Mucosa of gallbladder (tissue), 1 donor: ENCODE data around the gene NBEAL2. TPM values are rescaled to one million over a fixed set of nuclear protein-coding genes. Genes with fewer than 3 reads are reported as not detected.

ENCODE experiments used
- DNase-seq: peaks from one replicate; pipeline ENCODE4 v3.0.0-alpha.2; 2020; ENCODE audit warnings: low spot score
- total RNA-seq: library from RNA; stranded (reverse); gene quantifications from one replicate; pipeline ENCODE4 v1.2.1, GENCODE V29; 2021
- donor health status: DM: no; HTN: no; CAD: no.

Gene NBEAL2
- total RNA-seq, 1 donor from 2014 or later: 150 TPM

DNA sequence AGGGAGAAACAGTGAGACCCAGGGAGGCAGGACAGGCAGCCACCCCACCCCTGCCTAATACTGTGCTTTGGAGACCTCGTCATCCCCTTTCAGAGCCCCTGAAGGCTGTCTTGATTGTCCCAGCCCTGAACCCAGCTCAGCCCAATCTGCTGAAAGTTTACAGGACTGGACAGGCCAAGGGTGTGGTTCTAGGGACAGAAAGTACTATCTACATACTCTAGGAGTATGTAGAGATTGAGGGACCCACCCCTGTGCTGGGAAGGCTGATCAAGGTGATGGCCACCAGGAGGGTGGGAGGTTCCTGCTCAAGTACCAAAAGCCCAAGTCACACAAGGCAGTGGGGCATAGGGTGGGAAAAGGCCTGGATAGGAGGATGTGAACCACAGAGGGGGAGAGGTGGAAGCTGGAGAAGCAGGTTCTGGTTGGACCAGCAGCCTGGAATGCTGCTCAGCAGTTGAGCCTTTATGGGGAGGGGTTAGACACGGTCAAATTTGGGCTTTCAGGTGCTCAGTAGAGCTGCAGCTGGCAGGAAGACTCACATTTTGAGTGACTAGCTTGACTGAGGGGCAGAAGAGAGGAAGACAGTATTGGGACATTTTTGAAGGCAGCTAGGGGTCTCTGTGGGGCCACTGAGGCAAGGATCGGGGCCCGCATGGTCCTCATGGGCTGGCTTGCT lies 6.7 kb downstream of the NBEAL2 start:
- DNase-seq: no peak

- no peak for DNase-seq
These were observed 7.4 kb downstream of the NBEAL2 start for GRCh38 chr3:46986782-46987310.

GRCh38 chr3:46987319-46987742 lies 7.9 kb downstream of the NBEAL2 start:
- DNase-seq: no peak

DNA sequence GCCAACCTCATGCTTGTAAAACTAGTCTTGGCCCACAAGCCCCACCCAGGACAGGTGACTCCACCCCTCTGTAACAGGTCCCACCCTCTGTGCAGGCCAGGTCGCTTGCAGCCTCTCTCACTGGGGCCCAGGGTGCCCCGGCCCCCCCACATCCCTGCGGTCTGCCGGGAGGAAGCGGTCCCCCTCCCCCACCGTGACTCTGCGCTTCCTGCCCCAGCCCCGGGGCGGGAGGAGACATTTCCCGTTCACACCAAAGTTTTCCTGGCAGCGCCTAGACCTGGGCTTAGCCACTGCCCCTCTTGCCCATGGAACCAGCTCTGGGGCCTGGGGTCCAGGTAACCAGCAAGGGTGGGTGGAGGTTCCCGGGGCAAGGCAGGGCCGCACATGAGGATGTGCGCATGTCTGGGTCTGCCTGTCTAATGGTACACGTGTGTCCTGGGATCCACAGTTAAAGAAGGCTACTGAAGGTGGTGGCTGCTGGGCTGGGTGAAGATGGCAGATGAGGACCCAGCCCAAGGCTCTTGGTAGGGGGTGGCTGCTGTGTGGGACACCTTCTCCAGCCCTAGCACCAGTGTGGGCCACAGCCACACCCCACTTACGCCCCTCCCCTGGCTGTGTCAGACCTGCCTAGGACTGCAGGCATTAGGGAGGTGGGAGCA lies 8.4 kb downstream of the NBEAL2 start:
- peak; percentile 65 for DNase-seq

DNA sequence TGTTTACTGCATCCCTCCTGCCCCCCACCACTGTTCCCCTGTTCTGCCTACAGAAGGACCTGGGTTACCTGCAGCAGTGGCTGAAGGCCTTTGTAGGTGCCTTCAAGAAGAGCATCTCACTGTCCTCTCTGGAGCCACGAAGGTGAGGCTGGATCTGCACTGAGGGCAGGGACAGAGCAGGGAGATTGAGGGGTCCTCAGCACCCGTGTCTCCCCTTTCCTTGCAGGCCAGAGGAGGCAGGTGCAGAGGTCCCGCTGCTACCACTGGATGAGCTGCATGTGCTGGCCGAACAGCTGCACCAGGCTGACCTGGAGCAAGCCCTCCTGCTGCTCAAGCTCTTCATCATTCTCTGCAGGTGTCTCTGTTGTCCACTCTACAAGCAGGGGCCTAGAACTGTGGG lies 9.2 kb downstream of the NBEAL2 start:
- DNase-seq: no peak

- DNase-seq: no peak
These were observed 9.8 kb downstream of the NBEAL2 start for GRCh38 chr3:46989146-46989810.

DNA sequence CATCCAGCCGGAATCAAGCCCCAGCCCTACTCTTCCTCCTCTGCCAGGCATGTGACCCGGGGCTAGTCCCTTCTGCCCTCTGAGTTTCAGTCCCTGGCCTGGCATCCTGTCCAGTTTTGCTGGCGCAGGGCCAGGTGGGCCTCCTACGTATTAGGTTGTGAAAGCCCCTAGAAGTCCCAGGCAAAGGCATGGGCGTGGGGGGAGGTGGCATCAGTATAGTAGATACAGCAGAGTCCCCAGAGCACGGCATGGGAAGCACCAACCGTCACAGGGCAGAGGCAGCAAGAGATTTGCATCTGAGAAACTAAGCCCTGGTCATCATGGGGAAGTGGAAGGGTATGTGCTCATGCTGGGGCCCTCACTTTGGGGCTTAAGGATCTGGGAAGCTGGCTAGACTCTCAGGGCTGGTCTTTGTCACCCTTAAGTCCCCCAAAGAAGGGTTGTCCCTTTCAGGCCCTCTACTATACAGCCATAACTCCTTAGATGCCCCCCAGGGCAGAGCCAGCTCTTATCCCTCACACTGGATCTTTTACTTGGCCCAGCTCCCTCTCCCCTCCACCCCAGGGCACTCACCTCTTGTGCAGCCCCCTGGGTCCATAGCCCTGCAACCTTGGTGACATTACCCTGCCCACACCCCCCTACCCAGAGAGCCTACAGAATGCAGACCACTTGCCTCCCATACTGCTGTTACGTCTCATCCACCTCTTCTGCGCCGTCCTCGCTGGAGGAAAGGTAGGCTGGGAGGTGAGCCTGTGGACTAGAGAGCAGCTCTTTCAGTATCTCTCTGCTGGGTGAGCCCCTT lies 11.3 kb downstream of the NBEAL2 start:
- DNase-seq: peak; percentile 37

DNA sequence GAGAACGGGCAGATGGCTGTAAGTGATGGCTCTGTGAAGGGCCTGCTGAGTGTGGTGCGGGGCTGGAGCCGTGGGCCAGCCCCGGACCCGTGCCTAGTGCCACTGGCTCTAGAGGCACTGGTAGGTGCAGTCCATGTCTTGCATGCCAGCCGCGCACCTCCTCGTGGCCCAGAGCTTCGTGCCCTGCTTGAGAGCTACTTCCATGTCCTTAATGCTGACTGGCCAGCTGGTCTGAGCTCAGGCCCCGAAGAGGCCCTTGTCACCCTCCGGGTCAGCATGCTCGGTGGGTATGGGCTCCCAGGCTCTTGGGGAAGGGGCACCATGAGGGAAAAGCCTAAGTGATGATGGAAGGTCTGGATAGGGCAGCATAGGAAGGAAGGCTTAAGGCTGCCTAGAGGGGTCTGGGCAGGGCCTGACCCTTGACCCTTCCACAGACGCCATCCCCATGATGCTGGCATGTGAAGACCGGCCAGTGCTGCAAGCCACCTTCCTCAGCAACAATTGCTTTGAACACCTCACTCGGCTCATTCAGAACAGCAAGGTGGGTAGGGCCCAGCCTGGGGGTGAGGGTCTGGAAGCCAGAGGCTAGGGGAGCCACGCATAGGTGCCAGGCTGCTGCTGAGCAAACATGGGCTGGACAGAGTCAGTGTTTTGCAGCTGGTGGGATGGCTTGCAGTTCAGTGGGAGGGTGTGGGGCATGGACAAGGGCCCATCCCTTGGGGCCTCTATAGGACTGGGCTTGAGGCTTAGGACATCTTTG lies 12.1 kb downstream of the NBEAL2 start:
- no peak for DNase-seq

GRCh38 chr3:46992231-46992630 lies 12.8 kb downstream of the NBEAL2 start:
- DNase-seq: no peak

DNA sequence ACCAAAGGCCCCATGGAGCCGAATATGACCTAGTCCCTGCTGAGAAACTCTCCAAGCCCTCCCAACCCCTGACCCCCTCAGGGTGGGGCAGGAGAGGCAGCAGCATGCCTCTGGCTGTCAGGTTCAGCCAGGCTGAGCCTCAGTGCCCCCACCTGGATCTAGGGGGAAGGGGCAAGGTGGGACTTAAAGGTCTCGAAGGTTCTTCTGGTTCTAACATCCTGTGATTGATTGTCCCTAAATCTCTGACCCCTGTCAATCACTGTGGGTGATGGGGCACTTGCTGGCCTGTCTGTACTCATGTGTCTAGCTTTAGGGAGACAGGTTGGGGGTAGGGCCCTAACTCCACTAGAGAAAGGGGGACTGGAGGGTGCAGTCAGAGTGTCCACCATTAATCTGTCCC lies 13.8 kb downstream of the NBEAL2 start:
- no peak for DNase-seq

DNA sequence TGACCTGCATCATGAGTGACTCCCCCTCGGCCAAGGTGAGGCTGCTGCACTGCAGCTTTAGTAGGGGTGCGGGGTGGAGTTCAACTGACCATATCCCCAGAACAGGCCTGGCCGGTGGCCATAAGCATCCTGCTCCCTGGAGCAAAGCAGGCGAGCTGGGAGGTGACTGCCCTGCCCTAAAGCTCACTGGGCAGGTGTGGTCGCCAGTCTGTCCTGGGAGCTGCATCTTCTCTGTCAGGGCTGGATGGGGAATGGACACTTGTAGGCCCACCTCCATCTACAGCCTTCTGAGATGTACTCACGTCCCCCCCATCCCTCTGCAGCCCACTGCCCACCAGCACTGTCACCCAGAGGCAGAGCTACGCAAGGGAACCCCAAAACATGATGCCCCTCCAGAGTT lies 14.5 kb downstream of the NBEAL2 start:
- no peak for DNase-seq

DNA sequence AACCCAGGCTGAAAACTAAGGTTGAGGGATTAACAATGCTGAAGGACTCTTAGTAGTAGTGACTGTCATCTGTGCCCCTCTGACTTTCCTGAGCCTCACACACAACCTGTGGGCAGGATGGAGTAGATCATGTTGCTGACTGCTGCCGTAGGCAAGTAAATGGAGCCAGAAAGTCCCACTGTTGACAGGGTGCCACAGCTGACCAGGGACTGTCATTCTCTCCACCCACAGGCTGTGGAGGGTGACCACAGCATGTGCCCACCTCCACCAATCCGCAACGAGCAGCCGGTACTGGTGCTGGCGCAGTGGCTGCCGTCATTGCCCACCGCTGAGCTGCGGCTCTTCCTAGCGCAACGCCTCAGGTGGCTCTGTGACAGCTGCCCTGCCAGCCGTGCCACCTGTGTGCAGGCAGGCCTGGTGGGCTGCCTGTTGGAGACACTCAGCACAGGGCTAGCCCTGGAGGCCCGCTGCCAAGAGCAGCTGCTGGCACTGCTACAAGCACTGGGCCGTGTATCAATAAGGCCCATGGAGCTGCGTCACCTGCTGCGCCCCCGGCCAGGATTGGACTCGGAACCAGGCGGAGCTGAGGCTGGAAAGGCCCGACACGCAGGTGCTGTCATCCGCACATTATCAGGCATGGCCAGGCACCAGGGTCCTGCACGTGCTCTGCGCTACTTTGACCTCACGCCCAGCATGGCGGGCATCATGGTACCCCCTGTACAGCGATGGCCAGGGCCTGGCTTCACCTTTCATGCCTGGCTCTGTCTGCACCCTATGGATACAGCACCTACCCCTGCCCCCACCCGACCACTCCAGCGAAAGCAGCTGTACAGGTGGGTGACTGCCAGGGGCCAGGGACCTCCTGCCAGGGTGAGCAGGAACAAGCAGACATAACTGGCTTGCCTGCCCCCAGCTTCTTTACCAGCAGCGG lies 15.6 kb downstream of the NBEAL2 start:
- no peak for DNase-seq

DNA sequence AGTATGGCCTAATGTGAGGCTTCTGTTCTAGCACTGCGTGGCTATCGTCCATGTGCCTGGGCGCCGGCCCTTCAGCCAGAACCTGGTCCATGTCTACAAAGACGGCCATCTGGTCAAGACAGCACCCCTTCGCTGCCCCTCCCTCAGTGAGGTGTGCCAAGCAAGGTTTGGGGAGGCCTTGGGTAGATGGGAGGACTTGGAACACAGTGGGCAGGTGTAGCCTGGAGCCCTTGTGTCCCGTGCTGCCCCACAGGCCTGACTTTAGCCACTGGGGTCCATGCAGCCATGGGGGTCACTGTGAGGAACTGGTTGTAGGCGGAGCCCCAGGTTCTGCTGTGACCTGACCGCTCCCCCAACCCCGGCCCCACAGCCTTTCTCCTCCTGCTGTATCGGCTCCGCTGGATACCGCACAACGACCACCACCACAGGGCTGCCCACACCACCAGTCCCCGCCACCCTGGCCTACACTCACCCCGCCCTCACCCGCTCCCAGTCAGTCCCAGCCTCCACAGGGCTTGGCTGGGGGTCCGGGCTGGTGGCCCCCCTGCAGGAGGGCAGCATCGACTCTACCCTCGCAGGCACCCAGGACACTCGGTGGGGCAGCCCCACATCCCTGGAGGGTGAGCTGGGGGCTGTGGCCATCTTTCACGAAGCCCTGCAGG lies 16.6 kb downstream of the NBEAL2 start:
- no peak for DNase-seq

DNA sequence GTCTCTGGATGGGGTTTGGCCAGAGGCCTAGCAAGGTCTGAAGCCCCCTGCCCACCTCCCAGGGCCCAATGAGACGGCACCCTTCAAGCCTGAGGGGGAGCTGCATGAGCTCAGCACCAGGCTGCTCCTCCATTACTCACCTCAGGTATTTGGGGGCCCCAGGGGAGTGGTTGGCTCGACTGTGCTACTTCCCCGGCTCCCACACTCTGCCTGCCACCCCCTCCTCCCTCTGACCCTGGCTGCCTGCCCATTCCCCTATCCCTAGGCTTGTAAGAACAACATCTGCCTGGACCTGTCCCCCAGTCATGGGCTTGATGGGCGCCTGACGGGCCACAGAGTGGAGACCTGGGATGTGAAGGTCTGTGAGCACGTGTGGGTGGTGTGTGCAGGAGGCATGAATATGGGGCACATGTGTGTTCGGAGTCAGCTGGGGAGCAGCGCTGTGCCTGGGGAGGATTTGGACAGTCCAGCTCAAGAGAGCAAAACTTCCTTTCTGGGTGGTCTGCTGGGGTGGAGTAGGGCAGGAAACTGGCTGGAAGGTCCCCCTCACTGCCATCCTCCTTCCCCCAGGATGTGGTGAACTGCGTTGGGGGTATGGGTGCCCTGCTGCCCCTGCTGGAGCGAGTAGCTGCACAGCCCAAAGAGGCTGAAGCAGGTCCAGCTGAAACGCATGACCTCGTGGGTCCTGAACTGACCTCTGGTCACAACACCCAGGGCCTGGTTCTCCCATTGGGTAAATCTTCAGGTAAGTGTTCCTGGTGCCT lies 17.4 kb downstream of the NBEAL2 start:
- no peak for DNase-seq

DNA sequence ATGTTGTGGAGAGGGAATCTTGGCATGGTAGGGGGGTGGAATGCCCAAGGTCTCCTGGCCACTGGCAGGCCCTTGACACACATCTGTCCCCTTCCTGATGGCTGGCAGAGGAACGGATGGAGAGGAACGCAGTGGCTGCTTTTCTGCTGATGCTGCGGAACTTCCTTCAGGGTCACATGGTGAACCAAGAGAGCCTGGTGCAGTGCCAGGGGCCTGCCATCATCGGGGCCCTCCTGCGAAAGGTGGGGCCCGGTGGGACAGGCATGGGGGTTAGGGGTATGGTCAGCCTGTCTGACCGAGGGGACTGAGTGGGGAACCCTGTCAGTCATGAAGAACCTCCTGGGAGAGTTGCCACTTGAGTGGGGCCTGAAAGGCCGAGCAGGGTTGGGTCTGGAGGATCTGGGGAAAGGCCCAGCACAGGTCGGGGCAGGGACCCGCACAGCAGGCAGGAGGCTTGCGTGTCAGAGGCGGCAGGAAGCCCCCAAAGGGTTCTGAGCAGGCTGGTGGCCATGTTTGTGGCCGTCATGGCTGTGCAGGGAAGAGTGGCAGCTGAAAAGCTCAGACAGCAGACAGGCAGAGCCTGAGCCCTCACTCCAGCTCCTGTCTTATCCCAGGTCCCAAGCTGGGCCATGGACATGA lies 18.1 kb downstream of the NBEAL2 start:
- DNase-seq: no peak

DNA sequence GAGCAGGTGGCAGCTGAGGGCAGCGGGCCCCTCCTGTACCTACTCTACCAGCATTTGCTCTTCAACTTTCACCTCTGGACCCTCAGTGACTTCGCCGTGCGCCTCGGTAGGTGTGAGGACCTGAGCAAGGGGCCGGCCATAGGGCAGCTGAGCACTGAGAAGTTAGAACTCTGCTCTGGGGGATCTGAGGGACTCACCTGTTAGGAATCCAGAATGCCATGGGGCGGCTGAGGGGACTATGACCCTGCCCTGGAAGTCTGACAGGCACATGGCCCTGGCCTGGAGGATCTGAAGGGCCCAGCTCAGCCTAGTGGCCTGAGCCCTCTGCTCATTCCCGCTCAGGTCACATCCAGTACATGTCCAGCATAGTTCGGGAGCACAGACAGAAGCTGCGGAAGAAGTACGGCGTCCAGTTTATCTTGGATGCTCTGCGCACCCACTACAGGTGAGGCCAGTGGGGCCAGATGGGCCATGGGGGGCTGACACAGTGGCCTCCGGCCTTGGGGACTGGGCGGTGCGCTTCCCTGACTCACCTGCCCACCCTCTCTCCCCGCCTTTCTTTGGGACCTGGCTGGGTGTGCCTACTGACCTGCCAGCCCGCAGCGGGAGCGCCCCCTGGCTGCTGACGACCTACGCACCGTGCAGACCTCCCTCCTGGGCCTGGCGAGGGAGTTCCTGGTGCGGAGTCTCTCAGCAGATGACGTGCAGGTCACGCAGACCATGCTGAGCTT lies 18.8 kb downstream of the NBEAL2 start:
- peak; percentile 67 for DNase-seq

DNA sequence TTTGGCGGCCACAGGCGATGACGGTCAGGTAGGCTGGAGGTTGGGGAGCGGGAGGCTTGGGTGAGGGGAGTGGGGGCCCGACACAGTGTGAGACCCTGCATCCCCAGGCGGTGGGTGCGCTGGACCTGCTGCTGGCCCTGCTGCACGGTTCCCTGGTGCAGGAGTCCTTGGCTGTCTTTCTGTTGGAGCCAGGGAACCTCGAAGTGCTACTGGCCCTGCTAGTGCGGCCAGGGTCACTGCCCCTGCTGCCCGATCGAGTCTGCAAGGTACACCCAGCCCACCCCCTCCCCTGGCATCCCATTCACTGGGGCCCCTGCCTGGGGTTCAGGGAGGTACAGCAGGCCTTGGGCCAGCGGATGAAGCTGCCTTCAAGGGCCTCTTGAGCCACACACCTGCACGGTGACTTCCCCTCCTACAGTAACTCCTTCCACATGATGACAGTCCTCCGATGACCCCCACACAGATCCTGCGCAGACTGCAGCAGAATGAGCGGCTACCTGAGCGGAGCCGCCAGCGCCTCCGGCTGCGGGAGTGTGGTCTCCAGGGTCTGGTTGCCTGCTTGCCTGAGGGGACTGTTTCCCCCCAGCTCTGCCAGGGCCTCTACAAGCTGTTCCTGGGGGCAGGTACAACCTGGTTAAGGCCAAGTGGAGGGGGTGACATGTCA lies 19.5 kb downstream of the NBEAL2 start:
- no peak for DNase-seq
